T-helper 1 cell treated with Interleukin-12 subunit alpha and Interleukin-12 subunit beta and Interleukin-4 antibody, amounts not matched to agents 30 μg/mL and 1 μg/mL, for 36 hours (primary cell): ENCODE results near the gene SIGMAR1.

Source experiments
- H3K27ac Mint-ChIP-seq: one replicate; pipeline ENCODE4 v1.8.0; 2021; ENCODE audit warnings: mild to moderate bottlenecking, mixed read lengths
- H3K27me3 Mint-ChIP-seq: one replicate; pipeline ENCODE4 v1.8.0; 2021; ENCODE audit warnings: low read depth, mixed read lengths
- H3K36me3 Mint-ChIP-seq: one replicate; pipeline ENCODE4 v1.8.0; 2021; ENCODE audit warnings: low read depth, mixed read lengths
- H3K4me1 Mint-ChIP-seq: one replicate; pipeline ENCODE4 v1.8.0; 2021; ENCODE audit warnings: low read depth, mixed read lengths
- H3K4me3 Mint-ChIP-seq: one replicate; pipeline ENCODE4 v1.8.0; 2021; ENCODE audit warnings: mild to moderate bottlenecking, moderate library complexity, mixed read lengths
- H3K9me3 Mint-ChIP-seq: one replicate; pipeline ENCODE4 v1.8.0; 2021; ENCODE audit warnings: mixed read lengths

The SIGMAR1 gene

GRCh38 chr9:34637356-34638137 is at the start of gene SIGMAR1:
Gene SIGMAR1 (minus strand): TSS chr9:34637787. CDS start chr9:34637697, 90 bp downstream.
- Mint-ChIP-seq H3K27ac (peak within 1 kb of the TSS; percentile 89), H3K4me1 (peaks cover 21% of the 10 kb centered on the region), H3K4me3 (peak within 1 kb of the TSS; percentile 86), H3K36me3 (peaks cover 9% of the 10 kb centered on the region), H3K27me3 (no peaks in the 10 kb centered on the region), H3K9me3 (no peaks in the 10 kb centered on the region)

- Mint-ChIP-seq H3K4me1 (no peaks in the 10 kb centered on the region), H3K9me3 (no peaks in the 10 kb centered on the region), H3K36me3 (no peaks in the 10 kb centered on the region), H3K27ac (no peak overlapping the region), H3K4me3 (no peak overlapping the region), H3K27me3 (no peaks in the 10 kb centered on the region)
Observed at GRCh38 chr9:34686732-34687131, 49.1 kb upstream of the SIGMAR1 start.

GRCh38 chr9:34686231-34686630 is 48.6 kb upstream of the SIGMAR1 start:
- no peaks in the 10 kb centered on the region for H3K9me3 Mint-ChIP-seq
- H3K27me3 Mint-ChIP-seq = no peaks in the 10 kb centered on the region
- H3K36me3 Mint-ChIP-seq = no peaks in the 10 kb centered on the region
- H3K4me1 Mint-ChIP-seq = no peaks in the 10 kb centered on the region
- no peak overlapping the region for H3K27ac Mint-ChIP-seq
- H3K4me3 Mint-ChIP-seq = no peak overlapping the region

DNA sequence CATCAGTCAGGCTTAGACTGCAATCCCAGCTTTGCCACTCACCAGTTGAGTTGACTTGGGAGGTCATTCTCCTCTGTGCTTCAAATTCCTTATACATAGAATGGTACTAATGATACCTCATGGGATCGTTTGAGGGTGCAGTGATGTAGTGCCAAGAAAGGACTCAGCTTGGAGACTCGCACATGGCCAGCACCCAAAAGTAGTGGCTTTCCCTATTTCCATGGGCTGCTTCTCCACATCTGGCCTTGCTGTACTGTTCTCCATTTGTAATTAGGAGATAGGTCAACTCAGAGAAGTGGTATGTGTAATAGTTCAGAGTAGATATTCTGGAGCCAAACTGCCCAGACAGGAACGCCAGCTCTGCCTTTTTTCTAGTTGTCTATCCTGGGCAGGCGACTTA is 48.0 kb upstream of the SIGMAR1 start:
- no peaks in the 10 kb centered on the region for H3K4me1 Mint-ChIP-seq
- H3K4me3 Mint-ChIP-seq = no peak overlapping the region
- no peaks in the 10 kb centered on the region for H3K27me3 Mint-ChIP-seq
- no peak overlapping the region for H3K27ac Mint-ChIP-seq
- H3K36me3 Mint-ChIP-seq = no peaks in the 10 kb centered on the region
- no peaks in the 10 kb centered on the region for H3K9me3 Mint-ChIP-seq

- no peak overlapping the region for H3K4me3 Mint-ChIP-seq
- H3K27me3 Mint-ChIP-seq = no peaks in the 10 kb centered on the region
- H3K9me3 Mint-ChIP-seq = no peaks in the 10 kb centered on the region
- no peaks in the 10 kb centered on the region for H3K36me3 Mint-ChIP-seq
- H3K27ac Mint-ChIP-seq = no peak overlapping the region
- no peaks in the 10 kb centered on the region for H3K4me1 Mint-ChIP-seq
Observed at GRCh38 chr9:34684816-34685215, 47.2 kb upstream of the SIGMAR1 start.

DNA sequence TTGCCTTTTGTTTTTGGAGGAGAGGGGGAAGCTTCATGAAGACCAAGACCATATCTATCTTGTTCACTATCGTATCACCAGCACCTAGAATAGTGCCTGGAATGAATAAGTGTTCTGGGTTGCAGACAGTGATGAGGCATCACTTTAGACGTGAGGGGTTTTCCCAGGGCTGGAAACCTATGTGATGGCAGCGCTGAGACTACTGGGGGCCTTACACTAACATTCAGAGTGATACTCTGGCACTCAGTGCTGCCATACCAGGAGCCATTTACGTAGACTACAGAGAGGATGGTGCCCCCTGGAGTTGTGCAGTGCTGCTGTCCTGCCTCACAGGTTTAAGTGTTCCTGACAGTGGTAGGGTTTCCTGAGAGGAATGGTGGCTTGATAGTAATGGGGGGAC is 46.6 kb upstream of the SIGMAR1 start:
- Mint-ChIP-seq H3K36me3 (no peaks in the 10 kb centered on the region), H3K27ac (no peak overlapping the region), H3K9me3 (no peaks in the 10 kb centered on the region), H3K4me3 (no peak overlapping the region), H3K4me1 (no peaks in the 10 kb centered on the region), H3K27me3 (no peaks in the 10 kb centered on the region)

DNA sequence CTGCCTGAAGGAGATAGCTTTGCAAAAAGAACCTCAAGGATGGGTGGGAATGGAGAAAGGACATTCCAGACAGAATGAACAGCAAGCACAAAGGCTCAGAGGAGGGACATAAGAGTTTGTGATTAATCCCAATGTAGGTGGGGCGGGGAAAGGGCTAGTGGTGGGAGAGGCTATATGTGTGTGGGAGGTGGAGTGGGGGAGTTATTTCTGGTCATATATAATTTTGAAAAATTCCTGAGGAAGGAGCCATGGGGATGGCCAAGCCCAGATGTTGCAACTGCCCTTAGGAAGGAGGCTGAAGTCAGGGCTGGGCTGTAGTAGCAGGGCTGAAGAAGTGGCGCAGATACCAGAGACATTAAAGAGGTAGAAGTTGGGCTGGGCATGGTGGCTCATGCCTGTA is 38.3 kb upstream of the SIGMAR1 start:
- Mint-ChIP-seq H3K27ac (no peak overlapping the region), H3K9me3 (no peaks in the 10 kb centered on the region), H3K4me1 (no peaks in the 10 kb centered on the region), H3K27me3 (no peaks in the 10 kb centered on the region), H3K4me3 (no peak overlapping the region), H3K36me3 (no peaks in the 10 kb centered on the region)

- Mint-ChIP-seq H3K4me3 (no peak overlapping the region), H3K27ac (no peak overlapping the region), H3K9me3 (no peaks in the 10 kb centered on the region), H3K4me1 (no peaks in the 10 kb centered on the region), H3K36me3 (peaks cover 1% of the 10 kb centered on the region), H3K27me3 (no peaks in the 10 kb centered on the region)
Observed at GRCh38 chr9:34675048-34675714, 37.6 kb upstream of the SIGMAR1 start.

DNA sequence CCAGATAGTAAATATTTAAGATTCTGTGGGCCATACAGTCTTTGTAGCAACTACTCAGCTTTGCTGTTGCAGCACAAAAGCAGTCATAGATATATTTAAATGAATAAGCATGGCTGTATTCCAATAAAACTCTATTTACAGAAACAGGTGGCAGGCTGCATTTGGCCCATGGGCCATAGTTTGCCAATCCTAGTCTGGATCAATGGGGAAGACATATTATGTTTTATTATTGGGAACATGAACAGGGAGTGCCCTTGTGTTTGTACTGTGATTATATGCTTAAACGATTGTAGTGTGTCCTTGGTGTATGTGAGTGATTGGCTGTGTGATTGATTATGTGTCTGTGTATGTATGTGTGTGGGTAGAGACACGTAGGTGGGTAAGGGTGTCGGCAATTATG is 36.9 kb upstream of the SIGMAR1 start:
- Mint-ChIP-seq H3K36me3 (peaks cover 3% of the 10 kb centered on the region), H3K9me3 (peaks cover 4% of the 10 kb centered on the region), H3K27ac (no peak overlapping the region), H3K4me1 (no peaks in the 10 kb centered on the region), H3K4me3 (no peak overlapping the region), H3K27me3 (no peaks in the 10 kb centered on the region)

- H3K4me3 Mint-ChIP-seq = no peak overlapping the region
- H3K4me1 Mint-ChIP-seq = peaks cover 6% of the 10 kb centered on the region
- H3K27ac Mint-ChIP-seq = no peak overlapping the region
- H3K27me3 Mint-ChIP-seq = no peaks in the 10 kb centered on the region
- H3K9me3 Mint-ChIP-seq = peaks cover 9% of the 10 kb centered on the region
- peaks cover 12% of the 10 kb centered on the region for H3K36me3 Mint-ChIP-seq
Observed at GRCh38 chr9:34671307-34671706, 33.7 kb upstream of the SIGMAR1 start.

- Mint-ChIP-seq H3K36me3 (peaks cover 12% of the 10 kb centered on the region), H3K4me1 (peaks cover 10% of the 10 kb centered on the region), H3K27me3 (no peaks in the 10 kb centered on the region), H3K4me3 (no peak overlapping the region), H3K9me3 (peaks cover 9% of the 10 kb centered on the region), H3K27ac (no peak overlapping the region)
Observed at GRCh38 chr9:34669809-34670562, 32.4 kb upstream of the SIGMAR1 start.

- peaks cover 40% of the 10 kb centered on the region for H3K4me1 Mint-ChIP-seq
Observed at GRCh38 chr9:34665381-34666250, 28.0 kb upstream of the SIGMAR1 start.

DNA sequence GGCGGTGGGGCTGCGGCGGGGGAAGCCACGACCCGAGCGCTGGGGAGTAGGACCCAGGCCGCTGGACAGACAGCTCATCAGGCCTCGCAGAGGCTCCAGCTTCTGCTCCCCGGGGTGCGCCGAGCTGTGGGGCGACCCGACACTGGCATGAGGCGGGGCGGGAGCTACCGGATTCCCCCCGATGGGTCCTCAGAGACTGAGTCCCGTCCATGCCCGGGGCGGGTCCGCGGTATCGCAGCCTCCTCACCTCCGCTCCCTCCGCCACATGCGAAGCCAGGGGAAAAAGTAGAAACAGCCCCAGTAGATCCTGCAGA is 27.4 kb upstream of the SIGMAR1 start:
- H3K4me3 Mint-ChIP-seq = peak overlapping the region; percentile 86
- H3K9me3 Mint-ChIP-seq = peaks cover 9% of the 10 kb centered on the region
- H3K36me3 Mint-ChIP-seq = peaks cover 25% of the 10 kb centered on the region
- peaks cover 41% of the 10 kb centered on the region for H3K4me1 Mint-ChIP-seq
- H3K27me3 Mint-ChIP-seq = no peaks in the 10 kb centered on the region
- H3K27ac Mint-ChIP-seq = peak overlapping the region; percentile 87

More at GRCh38 chr9:34665381-34666250, 28.0 kb upstream of the SIGMAR1 start:
- Mint-ChIP-seq H3K36me3 (peaks cover 24% of the 10 kb centered on the region), H3K9me3 (peaks cover 9% of the 10 kb centered on the region), H3K4me3 (peak overlapping the region; percentile 86), H3K27me3 (no peaks in the 10 kb centered on the region), H3K27ac (peak overlapping the region; percentile 87)
